Mesenteric fat pad (tissue), 1 donor: Measurements from ENCODE around the gene SAMD4A. TPM values are rescaled to one million over a fixed set of nuclear protein-coding genes. Genes with fewer than 3 reads are reported as not detected.

Source experiments
- DNase-seq: peaks from one replicate; pipeline ENCODE4 v3.0.0-alpha.2; 2020; ENCODE audit warnings: low spot score
- total RNA-seq: library from RNA; stranded (reverse); fragmentation: NEBNext Ultra II Directional; extraction: Animal tissue kit (Norgen Biotek cat#: 25700); gene quantifications from one replicate; pipeline ENCODE4 v1.2.1, GENCODE V29; 2021
- donor health status: DM: yes; HTN: yes; CAD: no.

Gene SAMD4A
- total RNA-seq, 1 donor from 2014 or later, result 110 TPM

GRCh38 chr14:54776361-54777001 is 209.6 kb downstream of the SAMD4A start:
- DNase-seq, result peak; percentile 81

DNA sequence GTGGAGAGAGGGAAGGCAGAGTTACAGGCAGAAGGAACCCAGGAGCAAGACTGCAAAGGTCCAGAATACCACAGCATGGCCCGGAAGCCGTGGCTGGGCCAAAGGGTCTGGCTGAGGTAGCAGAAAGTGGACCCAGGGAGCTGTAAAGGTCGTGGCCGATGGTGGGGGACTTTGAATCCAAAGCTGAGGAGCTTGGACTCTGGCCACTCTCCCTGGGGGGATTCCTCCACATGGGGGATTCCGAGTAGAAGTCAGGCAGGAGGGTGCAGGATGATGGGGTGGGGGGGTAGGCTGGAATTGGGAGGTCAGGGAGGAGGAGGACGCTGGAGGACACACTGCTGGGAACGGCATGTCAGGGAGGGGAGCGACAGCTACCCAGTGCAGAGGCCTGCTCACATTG is 210.5 kb downstream of the SAMD4A start:
- DNase-seq, result peak; percentile 75

GRCh38 chr14:54778618-54779345 is 211.9 kb downstream of the SAMD4A start:
- DNase-seq, result peak; percentile 72

- no peak for DNase-seq
Measured at GRCh38 chr14:54781080-54781479, 214.2 kb downstream of the SAMD4A start.

DNA sequence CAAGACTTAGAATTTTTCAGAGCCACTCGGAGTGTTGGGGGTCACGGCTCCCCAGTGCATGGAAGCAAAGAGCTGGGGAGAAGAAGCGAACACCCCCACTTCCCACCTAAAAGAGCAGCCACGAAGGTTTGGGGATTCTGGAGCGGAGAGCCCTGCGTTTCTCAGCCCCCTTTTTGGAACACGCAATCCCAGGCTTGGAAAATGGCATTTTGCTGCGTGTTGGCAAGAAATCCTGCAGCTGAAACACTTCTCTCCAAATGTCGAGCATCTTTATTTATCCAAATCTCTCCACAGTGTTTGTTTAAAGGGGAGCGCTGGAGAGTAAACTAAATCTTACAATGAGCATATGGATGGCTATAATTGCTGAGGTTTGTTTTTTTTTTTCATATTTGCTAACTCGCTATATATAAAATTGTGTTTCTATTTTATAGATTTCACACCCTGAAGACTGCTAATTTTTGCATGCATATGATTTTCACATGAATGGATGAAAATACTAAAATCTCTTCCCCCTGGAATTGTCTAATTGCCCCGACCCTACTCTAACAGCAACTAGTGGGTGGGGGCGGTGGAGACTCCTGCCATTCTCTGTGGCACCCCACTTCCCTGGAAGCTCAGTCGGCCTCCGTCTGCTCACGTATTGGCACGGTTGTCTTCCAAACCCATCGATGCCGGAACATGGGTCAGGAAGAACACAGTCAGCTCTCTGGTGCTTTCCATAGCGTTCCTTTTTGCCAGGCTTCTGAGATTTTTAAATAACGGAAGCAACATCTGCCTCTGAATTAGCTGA is 215.2 kb downstream of the SAMD4A start:
- peak; percentile 35 for DNase-seq

DNA sequence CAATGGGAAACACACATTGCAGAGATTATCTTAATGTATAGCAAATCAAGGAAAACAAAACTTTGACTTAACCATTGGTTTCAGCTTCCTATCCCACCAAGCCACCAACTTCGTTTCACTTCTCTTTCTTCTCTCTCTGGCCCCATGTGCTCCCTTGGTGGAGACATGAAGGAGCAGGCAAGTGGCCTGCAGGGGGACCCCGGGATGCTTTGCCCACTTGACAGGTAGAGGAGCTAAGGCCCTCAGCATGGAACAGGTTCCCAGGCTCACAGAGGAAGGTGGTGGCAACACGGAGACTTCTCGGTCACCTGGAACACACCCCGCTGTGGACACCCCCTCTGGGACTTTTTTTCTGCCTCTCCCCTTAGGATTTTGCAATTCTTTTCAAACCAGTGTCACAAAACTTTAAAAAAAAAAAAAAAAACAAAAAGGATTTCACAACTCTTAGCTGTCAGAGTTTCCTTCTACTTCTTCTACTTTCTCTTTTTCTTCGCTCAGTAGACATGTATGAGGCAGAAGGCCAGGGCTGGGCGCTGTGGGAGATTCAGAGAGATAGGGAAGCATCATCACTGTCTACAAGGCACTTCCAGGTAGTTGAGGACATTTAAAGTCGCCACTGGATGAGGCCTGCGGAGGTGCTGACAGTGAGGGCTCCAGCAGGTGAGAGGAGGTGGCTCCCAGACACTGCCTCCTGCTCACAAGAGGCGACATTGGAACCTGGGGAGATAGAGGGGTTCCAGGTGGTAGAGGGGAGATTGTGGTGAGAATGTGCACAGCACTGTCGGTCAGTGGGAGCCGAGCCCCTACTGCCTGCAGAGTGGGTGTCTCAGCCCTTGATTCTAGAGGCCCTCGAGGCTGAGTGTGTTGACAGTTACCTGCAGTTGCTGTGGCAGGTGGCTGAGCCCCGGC is 216.1 kb downstream of the SAMD4A start:
- DNase-seq, result peak; percentile 69

GRCh38 chr14:54783660-54784015 is 216.7 kb downstream of the SAMD4A start:
- DNase-seq, result peak; percentile 80

- peak; percentile 57 for DNase-seq
Measured at GRCh38 chr14:54784060-54784459, 217.1 kb downstream of the SAMD4A start.

- DNase-seq, result peak; percentile 72
Measured at GRCh38 chr14:54784657-54785056, 217.7 kb downstream of the SAMD4A start.

DNA sequence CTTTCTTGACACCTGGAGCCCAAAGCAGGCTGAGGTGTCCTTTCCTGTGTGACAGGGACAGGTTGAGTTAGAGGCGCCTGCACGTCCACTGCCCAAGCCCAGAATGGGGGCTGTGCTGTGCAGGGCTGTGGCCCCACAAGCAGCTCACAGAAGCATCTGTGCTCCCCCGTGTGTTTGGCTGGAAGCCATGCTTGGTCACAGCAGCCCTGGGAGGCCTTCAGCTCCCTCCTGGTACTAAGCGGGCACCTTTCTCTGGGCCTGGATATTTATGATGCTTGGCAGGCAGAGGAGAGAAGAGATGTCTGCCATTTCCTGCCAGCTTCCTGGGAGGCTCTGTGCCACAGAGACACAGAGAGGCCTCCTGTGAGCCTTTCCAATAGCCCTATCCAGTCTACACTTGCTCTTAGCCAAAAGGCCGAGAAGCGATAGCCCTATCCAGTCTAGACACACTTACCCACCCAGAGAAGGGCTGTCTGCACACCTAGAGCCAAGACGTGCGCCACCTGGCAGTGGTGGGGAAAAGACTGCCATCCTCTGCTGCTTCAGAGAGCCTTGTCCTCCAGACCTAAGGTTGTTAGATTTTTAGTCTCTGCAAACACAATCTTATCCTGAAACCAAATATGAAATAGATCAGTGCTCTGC is 218.3 kb downstream of the SAMD4A start:
- DNase-seq, result peak; percentile 39

DNA sequence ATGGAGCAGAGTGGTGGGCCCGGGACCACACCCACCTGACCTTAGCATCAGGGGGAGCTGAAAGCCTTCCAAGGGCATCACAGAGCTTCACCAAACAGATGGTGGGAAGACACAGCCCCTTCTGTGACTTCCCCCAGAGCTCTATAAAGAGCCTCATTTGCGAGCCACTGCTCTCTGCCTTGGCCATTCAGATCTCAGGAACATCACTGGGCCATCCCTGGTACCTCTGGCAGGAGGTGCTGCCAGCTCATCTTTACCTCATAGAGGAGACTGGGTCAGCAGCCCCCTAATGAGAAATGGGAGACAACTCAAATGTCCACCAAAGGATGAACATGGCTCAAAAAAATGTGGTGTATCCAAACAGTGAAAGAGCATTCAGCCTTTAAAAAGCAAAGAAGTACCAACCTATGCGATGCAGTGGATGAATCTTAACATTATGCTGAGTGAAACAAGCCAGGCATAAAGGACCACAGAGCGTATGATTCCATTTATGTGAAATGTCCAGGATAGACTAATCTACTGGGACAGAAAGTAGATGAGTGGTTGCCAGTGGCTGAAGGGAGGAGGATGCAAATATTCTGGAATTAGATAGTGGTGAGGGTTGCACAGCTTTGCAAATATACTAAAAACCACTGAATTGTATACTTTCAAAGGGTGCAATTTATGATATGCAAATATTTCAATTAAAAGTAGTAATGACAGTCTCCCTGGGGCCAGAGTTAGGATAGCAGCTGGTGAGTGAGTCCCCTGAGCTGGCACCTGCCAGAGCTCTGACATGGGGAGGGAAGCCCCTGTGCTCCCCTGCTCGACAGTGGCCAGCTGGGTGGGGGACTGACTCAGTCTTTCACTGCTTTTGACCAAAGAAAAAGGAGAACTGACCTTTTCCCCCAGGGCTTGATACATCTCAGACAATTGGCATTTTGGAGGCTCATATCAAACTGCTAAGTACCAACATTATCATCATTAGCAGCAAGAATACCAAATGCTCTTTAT is 219.1 kb downstream of the SAMD4A start:
- peak; percentile 41 for DNase-seq

GRCh38 chr14:54786838-54787237 is 219.9 kb downstream of the SAMD4A start:
- DNase-seq, result peak; percentile 45

DNA sequence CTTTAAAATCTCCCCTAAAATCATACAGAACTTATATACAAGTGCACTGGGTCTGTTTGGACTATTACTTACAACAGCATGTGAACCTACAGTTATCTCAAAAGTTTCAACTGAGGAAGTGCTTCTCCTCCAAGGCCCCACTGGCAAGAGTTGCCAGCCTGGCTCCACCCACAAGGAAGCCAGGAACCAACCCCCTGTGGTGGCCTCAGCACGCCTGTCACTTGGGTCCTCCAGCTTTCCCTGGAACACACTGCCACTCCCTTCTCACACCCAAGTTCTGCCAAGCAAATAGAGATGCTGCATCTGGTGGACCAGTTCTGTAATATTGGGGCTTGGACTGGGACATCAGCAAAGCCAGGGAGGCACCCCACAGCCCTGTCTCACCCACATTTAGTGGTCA is 220.3 kb downstream of the SAMD4A start:
- DNase-seq, result peak; percentile 71

DNA sequence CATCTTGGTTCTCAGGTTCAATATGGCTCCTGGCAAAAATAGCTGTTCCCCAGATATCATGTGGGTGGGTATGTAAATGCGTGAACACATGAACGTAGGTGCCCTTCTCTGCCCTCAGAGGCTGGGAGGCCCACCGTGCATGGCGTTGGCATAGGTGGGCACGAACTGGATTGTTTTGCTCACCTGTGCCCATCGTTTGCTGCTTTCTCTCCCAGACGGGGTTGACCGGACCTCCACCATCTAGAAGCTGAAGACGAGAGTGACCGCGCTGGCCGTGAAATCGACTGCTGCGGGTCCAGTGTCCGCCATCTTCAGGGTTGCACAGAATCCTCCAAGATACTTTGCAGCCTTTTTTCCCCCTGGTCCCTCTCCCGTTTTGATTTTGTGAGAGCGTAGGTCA is 221.8 kb downstream of the SAMD4A start:
- peak; percentile 72 for DNase-seq

- DNase-seq, result no peak
Measured at GRCh38 chr14:54789166-54789565, 222.2 kb downstream of the SAMD4A start.

DNA sequence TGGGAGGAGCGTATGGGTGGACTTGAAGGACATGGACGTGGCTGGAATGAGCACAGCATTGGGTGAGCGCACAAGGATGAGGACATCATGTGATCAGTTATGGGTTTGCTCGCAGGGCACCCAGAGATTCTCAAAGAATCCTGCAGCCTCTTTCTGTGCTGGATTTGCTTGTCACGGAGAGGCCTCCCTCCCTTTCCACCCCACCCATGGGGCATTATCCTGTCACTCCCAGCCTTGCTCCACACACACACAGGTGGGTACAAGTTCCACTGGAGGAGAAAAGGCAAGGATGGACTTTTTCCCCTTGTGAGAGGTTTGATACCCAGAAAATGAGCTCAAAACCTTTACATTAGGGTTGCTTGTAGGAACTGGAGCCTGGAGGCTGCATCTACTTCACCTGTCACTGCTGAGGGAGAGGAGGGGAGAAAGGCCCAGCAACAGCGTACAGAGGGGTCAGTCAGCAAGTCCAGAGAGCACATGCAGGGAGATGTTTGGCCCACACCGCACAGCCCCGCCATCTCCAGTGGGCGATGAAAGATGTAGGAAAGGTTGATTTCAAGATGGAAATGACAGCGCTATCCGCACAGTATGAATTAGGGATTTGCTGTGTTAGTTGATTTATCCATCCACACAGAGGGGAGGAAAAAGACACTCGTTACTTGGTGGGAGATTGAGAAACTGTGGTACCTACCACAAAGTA is 223.0 kb downstream of the SAMD4A start:
- no peak for DNase-seq

- no peak for DNase-seq
Measured at GRCh38 chr14:54791001-54791400, 224.1 kb downstream of the SAMD4A start.

DNA sequence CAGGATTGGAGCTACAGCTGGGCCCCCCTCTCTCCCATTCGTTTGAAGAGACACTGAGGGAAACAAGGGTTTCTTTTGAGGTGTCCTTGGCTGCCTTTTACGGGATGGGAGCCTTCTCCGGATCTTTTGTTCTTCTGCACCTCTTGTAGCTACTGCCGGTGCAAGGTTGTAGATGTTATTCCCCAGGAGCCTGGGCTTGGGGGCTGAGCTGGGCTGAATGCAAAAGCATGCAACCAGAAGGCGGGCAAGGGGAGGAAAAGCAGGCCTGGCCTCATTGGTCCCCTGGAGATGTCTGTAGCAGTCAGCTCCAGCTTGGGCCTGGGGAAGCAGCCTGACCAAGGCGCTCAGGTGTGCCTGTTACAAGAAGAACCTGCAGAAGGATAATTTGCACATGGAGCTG is 225.4 kb downstream of the SAMD4A start:
- no peak for DNase-seq

DNA sequence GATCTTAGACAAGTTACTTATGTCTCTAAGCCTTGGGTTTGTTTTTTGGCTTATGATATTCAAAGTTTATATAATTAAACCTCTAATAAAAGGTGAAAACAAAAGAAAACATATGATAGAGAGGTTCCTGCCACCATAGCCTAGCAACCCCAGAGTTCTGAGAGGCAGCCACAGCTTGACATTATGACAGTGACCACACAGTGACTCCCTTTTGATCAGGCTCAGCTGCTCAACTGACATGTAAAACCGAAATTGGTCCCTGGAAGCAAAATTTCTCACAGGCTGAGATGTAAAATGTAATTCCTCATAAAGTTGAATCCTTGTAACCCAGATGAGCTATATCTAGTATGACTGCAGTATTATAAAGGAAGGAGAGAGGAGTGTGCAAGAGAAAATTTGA is 227.2 kb downstream of the SAMD4A start:
- no peak for DNase-seq
